T-helper 17 cell (primary cell): Measurements from ENCODE around the gene TTC22. TPM values are rescaled to one million over a fixed set of nuclear protein-coding genes. Genes with fewer than 3 reads are reported as not detected.

Experiments used
- ATAC-seq: fragments of 150-1000 bp; cut with Tn5 transposase; 2 replicates; pipeline ENCODE4 v1.10.0; 2021; ENCODE audit warnings: mild to moderate bottlenecking, moderate library complexity
- DNase-seq, 3 donors: peaks; one replicate each; pipeline versions ENCODE4 v3.0.0 to v3.0.0-alpha.2; 2020 to 2021
- H3K9me3 ChIP-seq: one replicate; pipeline ENCODE4 v1.7.0; 2013; ENCODE audit warnings: low read length, mild to moderate bottlenecking; ENCODE audit not compliant: control insufficient read depth, poor library complexity, severe bottlenecking
- H3K27ac Mint-ChIP-seq: one replicate; pipeline ENCODE4 v1.8.0; 2022; ENCODE audit warnings: mild to moderate bottlenecking, moderate library complexity, mixed read lengths
- H3K27me3 Mint-ChIP-seq: one replicate; pipeline ENCODE4 v1.8.0; 2022; ENCODE audit warnings: mixed read lengths
- H3K36me3 Mint-ChIP-seq: one replicate; pipeline ENCODE4 v1.8.0; 2022; ENCODE audit warnings: low read depth, mixed read lengths
- H3K4me1 Mint-ChIP-seq: one replicate; pipeline ENCODE4 v1.8.0; 2022; ENCODE audit warnings: mild to moderate bottlenecking, mixed read lengths
- H3K4me3 Mint-ChIP-seq: one replicate; pipeline ENCODE4 v1.8.0; 2022; ENCODE audit warnings: mild to moderate bottlenecking, moderate library complexity, mixed read lengths
- total RNA-seq, 4 donors: library from RNA in 2 of 4; stranded (reverse) in 2 of 4; gene quantifications; one replicate each; pipeline ENCODE4 v1.2.3 and lab custom pipeline; 2022 to 2026

TTC22 gene
- total RNA-seq, 2 donors from 2014 or later, result 10.4 to 11.2 TPM

DNA sequence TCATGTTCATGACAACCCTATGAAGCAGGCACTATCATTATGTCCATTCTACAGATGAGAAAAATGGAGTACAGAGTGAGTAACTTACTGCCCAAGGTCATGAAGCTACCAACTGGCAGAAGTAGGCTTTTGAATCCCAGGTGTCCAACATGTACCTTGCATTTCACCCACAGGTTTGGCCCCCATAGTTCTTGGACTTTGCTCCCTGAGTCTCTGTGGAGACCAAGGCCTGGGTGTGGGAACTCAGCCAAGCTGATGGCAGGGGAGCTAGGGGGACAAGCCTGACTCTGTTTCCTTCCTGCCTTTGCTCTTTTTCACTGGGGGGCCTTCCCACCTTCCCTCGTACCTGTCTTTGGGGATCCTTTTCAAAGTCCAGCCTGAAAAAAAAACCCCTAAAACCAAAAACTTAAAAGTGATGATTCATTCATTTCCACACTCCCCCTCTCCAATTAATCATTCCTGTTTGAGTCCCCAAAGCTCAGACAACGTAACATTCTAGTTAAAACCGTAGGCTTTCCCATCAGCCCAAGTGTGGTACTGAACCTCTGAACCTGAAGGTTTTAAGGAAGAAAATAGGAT lies 8.5 kb upstream of the TTC22 start:
- H3K9me3 ChIP-seq, result no peaks in the 10 kb centered on the region
- ATAC-seq (no peak), DNase-seq (no peak)
- Mint-ChIP-seq H3K27ac (no peak overlapping the region), H3K4me3 (no peak overlapping the region), H3K27me3 (peaks cover 6% of the 10 kb centered on the region), H3K4me1 (peaks cover 14% of the 10 kb centered on the region), H3K36me3 (no peaks in the 10 kb centered on the region)

DNA sequence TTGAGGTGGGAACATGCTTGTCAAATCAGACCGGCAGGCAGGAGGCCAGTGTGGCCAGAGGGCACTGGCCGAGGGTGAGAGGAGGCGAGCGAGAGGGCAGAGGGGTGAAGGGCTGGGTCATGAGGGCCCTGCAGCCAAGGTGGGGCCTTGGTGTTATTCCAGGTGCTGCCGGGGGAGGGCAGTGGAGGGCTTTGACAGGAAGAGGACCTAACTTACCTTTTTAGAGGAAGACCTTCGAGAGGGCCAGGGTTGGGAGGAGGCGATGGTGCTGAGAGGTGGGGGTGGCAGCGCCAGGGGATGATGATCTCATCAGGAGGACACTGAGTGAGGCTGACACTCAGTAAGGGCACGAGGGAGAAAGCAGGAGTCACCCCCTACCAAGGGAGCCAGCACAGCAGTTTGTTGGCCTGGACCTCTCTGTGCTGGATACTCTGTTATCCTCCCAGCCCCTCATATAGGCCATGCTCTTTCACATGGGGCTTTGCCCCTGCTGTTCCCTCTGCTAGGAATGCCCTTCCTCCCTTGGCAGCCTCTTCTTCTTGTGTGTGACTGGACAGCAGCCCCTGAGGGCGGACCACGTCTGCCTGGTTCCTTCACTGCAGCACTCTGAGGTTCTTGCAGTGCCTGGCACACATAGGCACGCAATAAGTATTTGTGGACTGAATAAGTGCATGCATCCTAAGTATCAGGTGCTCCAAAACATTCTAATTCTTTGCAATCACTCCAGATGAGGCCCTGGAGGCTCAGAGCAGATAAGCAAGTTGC lies 7.5 kb upstream of the TTC22 start:
- H3K4me3 Mint-ChIP-seq, result no peak overlapping the region
- ATAC-seq (no peak), DNase-seq (no peak)
- H3K9me3 ChIP-seq, result no peaks in the 10 kb centered on the region
- H3K4me1 Mint-ChIP-seq, result peaks cover 23% of the 10 kb centered on the region
- H3K36me3 Mint-ChIP-seq, result no peaks in the 10 kb centered on the region
- peaks cover 6% of the 10 kb centered on the region for H3K27me3 Mint-ChIP-seq
- H3K27ac Mint-ChIP-seq, result no peak overlapping the region

- H3K4me3 Mint-ChIP-seq, result no peak overlapping the region
- ATAC-seq, result no peak
- peaks cover 6% of the 10 kb centered on the region for H3K27me3 Mint-ChIP-seq
These were observed 6.6 kb upstream of the TTC22 start for GRCh38 chr1:54807756-54808155.

GRCh38 chr1:54806931-54807611 lies 5.9 kb upstream of the TTC22 start:
- Mint-ChIP-seq H3K27me3 (peaks cover 6% of the 10 kb centered on the region), H3K4me1 (peaks cover 21% of the 10 kb centered on the region), H3K27ac (no peak overlapping the region), H3K4me3 (no peak overlapping the region), H3K36me3 (no peaks in the 10 kb centered on the region)
- DNase-seq (no peak), ATAC-seq (peak; percentile 30)
- no peaks in the 10 kb centered on the region for H3K9me3 ChIP-seq

More at GRCh38 chr1:54807756-54808155, 6.6 kb upstream of the TTC22 start:
- H3K9me3 ChIP-seq, result no peaks in the 10 kb centered on the region
- Mint-ChIP-seq H3K27ac (no peak overlapping the region), H3K4me1 (peaks cover 21% of the 10 kb centered on the region), H3K36me3 (no peaks in the 10 kb centered on the region)
- DNase-seq, result no peak

DNA sequence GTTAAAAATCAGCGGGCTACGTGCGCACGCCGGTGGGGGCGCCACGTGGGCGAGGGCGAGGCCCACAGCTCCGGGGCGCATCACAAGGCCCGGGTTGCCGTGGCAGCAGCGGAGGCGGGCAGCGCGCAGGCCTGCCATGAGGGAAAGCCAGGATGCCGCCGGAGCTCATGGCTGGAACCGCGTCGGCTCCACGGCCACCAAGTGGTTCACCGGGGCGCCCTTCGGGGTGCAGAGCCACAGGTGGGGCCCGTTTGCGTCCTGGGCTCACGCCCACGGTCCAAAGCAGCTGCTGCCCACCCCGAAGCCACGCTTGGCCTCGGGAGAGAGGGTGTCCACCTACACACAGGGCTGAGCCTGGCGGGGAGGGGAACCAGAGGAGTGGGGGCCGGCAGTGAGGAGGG lies 4.9 kb upstream of the TTC22 start:
- H3K9me3 ChIP-seq, result no peaks in the 10 kb centered on the region
- Mint-ChIP-seq H3K27me3 (peaks cover 3% of the 10 kb centered on the region), H3K27ac (no peak overlapping the region), H3K4me1 (peaks cover 27% of the 10 kb centered on the region), H3K36me3 (no peaks in the 10 kb centered on the region), H3K4me3 (no peak overlapping the region)
- no peak for DNase-seq
- ATAC-seq, result no peak

- Mint-ChIP-seq H3K27me3 (no peaks in the 10 kb centered on the region), H3K36me3 (no peaks in the 10 kb centered on the region), H3K27ac (peak overlapping the region; percentile 75), H3K4me3 (no peak overlapping the region), H3K4me1 (peaks cover 22% of the 10 kb centered on the region)
- DNase-seq (no peak), ATAC-seq (no peak)
- no peaks in the 10 kb centered on the region for H3K9me3 ChIP-seq
These were observed 4.3 kb upstream of the TTC22 start for GRCh38 chr1:54805466-54805865.

DNA sequence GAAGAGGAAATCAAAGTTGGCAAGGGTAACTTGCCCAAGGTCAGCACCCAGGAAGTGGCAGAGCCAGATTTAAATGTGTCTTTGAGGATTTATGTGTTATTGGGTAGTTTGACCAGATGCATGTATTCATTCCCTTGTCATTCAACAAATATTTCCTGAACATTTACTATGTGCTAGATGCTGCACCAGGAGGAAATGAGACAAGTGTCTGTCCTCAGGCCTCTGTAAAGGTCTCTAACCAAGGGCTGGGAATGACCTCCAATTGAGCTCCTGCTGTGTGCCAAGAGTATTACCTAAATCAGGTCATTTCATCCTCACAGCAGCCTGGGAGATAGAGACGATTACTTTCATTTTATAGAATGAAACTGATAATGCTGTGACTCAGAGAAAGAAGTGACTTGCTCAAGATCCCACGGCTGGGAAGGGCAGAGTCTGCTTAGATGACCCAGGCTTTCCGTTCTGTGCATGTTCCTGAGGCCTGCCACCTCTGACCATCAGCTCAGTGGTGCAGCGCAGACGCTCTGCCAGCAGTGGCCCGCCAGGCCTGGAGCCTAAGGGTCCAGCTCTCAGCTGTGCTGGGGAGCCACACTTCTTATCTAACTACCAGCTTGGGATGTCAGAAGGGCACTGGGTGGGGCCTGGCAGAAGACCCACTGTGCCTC lies 3.5 kb upstream of the TTC22 start:
- H3K9me3 ChIP-seq, result no peaks in the 10 kb centered on the region
- Mint-ChIP-seq H3K36me3 (no peaks in the 10 kb centered on the region), H3K4me1 (peaks cover 27% of the 10 kb centered on the region), H3K4me3 (no peak overlapping the region), H3K27me3 (no peaks in the 10 kb centered on the region), H3K27ac (peak overlapping the region; percentile 75)
- DNase-seq, result no peak
- ATAC-seq, result no peak

GRCh38 chr1:54803761-54804470 lies 2.8 kb upstream of the TTC22 start:
- ATAC-seq (no peak), DNase-seq (no peak)
- Mint-ChIP-seq H3K27ac (peak overlapping the region; percentile 75), H3K4me1 (peaks cover 33% of the 10 kb centered on the region), H3K4me3 (peak overlapping the region; percentile 45), H3K36me3 (no peaks in the 10 kb centered on the region), H3K27me3 (no peaks in the 10 kb centered on the region)
- H3K9me3 ChIP-seq, result no peaks in the 10 kb centered on the region

- DNase-seq (no peak), ATAC-seq (no peak)
- peaks cover 58% of the 10 kb centered on the region for H3K4me1 Mint-ChIP-seq
- no peaks in the 10 kb centered on the region for H3K27me3 Mint-ChIP-seq
- no peaks in the 10 kb centered on the region for H3K36me3 Mint-ChIP-seq
- peak overlapping the region; percentile 90 for H3K27ac Mint-ChIP-seq
- H3K4me3 Mint-ChIP-seq, result peak overlapping the region; percentile 93
- no peaks in the 10 kb centered on the region for H3K9me3 ChIP-seq
These were observed 853 bp downstream of the TTC22 start for GRCh38 chr1:54800041-54800898.

DNA sequence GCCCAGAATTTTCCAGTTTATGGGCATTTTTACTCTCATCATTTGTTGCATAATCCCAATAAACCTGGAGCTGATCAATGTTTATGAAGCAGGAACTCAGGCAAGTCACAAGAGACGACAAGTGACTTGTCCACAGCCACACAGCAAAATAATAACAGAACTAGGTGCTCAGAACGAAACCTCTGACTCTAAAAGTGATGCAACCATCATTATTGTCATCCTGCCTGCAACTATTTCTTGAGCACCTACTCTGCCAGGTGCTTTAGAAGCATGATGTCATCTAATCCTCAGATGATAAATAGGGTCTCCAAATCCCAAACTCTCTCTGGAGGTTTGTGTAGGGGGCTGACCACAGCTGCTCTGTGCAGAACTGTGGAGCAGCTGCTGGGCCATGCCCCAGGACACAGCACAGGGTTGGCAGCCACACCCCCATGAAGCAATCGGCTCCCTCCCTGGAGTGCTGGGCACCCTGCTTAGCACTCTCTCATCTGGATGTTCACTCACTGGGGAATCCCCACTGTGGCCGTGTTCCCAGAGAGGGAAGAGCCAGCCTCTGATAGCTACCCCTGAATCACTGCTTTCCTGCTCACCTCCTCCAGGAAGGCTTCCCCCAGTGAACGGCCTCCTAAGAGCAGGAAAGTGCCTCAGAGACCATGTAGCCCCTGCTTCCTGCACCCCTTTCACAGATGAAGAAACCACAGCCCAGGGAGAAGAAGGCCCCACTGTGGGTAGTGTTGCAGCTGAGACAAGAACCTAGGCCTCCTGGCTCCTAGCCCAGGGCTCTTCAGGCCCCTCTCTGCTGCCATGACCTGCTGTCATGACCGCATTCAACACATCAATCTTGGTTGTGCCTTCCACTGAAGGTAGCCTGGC lies 2.1 kb downstream of the TTC22 start:
- H3K9me3 ChIP-seq, result no peaks in the 10 kb centered on the region
- H3K4me1 Mint-ChIP-seq, result peaks cover 53% of the 10 kb centered on the region
- peak overlapping the region; percentile 90 for H3K27ac Mint-ChIP-seq
- H3K4me3 Mint-ChIP-seq, result peak overlapping the region; percentile 93
- no peaks in the 10 kb centered on the region for H3K27me3 Mint-ChIP-seq
- H3K36me3 Mint-ChIP-seq, result no peaks in the 10 kb centered on the region
- ATAC-seq, result peak; percentile 15
- no peak for DNase-seq

GRCh38 chr1:54798206-54798605 lies 2.9 kb downstream of the TTC22 start:
- Mint-ChIP-seq H3K27me3 (no peaks in the 10 kb centered on the region), H3K4me1 (peaks cover 48% of the 10 kb centered on the region), H3K27ac (peak overlapping the region; percentile 90), H3K36me3 (no peaks in the 10 kb centered on the region), H3K4me3 (no peak overlapping the region)
- H3K9me3 ChIP-seq, result no peaks in the 10 kb centered on the region
- DNase-seq (no peak), ATAC-seq (no peak)
